Activated CD4-positive, alpha-beta T cell treated with anti-CD3 and anti-CD28 coated beads, Interleukin-2, Interleukin-6, amounts not matched to agents 100 ng/mL and 50 ng/mL, durations not matched to agents 16 hours and 8 hours (primary cell): Measurements from ENCODE around the gene SF1.

Source experiments
- DNase-seq: peaks from one replicate; pipeline ENCODE4 v3.0.0-alpha.2; 2020

The SF1 gene

GRCh38 chr11:64777449-64778222 is 706 bp downstream of the SF1 start:
- peak; percentile 87 for DNase-seq

- no peak for DNase-seq
Observed at GRCh38 chr11:64776875-64777274, 1.5 kb downstream of the SF1 start.

GRCh38 chr11:64776425-64776824 is 1.9 kb downstream of the SF1 start:
- DNase-seq: no peak

GRCh38 chr11:64774144-64774543 is 4.2 kb downstream of the SF1 start:
- no peak for DNase-seq

GRCh38 chr11:64772303-64773018 is 5.9 kb downstream of the SF1 start:
- DNase-seq: no peak

- DNase-seq: no peak
Observed at GRCh38 chr11:64771861-64772260, 6.5 kb downstream of the SF1 start.

- DNase-seq: no peak
Observed at GRCh38 chr11:64770120-64770519, 8.2 kb downstream of the SF1 start.

- DNase-seq: no peak
Observed at GRCh38 chr11:64769283-64769682, 9.1 kb downstream of the SF1 start.

GRCh38 chr11:64768300-64768694 is 10.0 kb downstream of the SF1 start:
- DNase-seq: no peak

GRCh38 chr11:64767344-64768299 is 10.7 kb downstream of the SF1 start:
- peak; percentile 84 for DNase-seq

GRCh38 chr11:64766881-64767280 is 11.5 kb downstream of the SF1 start:
- DNase-seq: no peak

GRCh38 chr11:64765851-64766665 is 12.3 kb downstream of the SF1 start:
- DNase-seq: no peak

- DNase-seq: no peak
Observed at GRCh38 chr11:64765291-64765850, 13.0 kb downstream of the SF1 start.

- no peak for DNase-seq
Observed at GRCh38 chr11:64764753-64765152, 13.6 kb downstream of the SF1 start.

GRCh38 chr11:64764040-64764611 is 14.2 kb downstream of the SF1 start:
- DNase-seq: no peak

GRCh38 chr11:64763526-64764039 is 14.8 kb downstream of the SF1 start:
- no peak for DNase-seq

- DNase-seq: no peak
Observed at GRCh38 chr11:64762674-64763525, 15.4 kb downstream of the SF1 start.

- DNase-seq: no peak
Observed at GRCh38 chr11:64762277-64762673, 16.1 kb downstream of the SF1 start.

GRCh38 chr11:64760759-64761420 is 17.5 kb downstream of the SF1 start:
- DNase-seq: no peak
